Left lung (tissue), 10 donors: Measurements from ENCODE around the gene SHC3. TPM values are rescaled to one million over a fixed set of nuclear protein-coding genes. Genes with fewer than 3 reads are reported as not detected.

Experiments
- ATAC-seq: fragments of 200-7000 bp; cut with Tn5 transposase; one replicate; pipeline ENCODE4 v1.9.1; 2020; ENCODE audit warnings: moderate library complexity
- DNase-seq, 4 donors: peaks; one replicate each; pipeline ENCODE4 v3.0.0-alpha.2; 2013 to 2020
- H3K27ac ChIP-seq, 2 donors: fragments of 200-600 bp; sonication (generic) in 1 of 2; one replicate each; pipeline versions ENCODE4 v1.5.0 to v1.8.0; 2020 to 2021
- H3K27me3 ChIP-seq, 2 donors: fragments of 200-600 bp; sonication (generic) in 1 of 2; one replicate each; pipeline versions ENCODE4 v1.5.0 to v1.8.0; 2020 to 2021
- H3K36me3 ChIP-seq, 2 donors: fragments of 200-600 bp; sonication (generic) in 1 of 2; one replicate each; pipeline versions ENCODE4 v1.5.0 to v1.8.0; 2020 to 2021
- H3K4me1 ChIP-seq, 2 donors: fragments of 200-600 bp; one replicate each; pipeline ENCODE4 v1.8.0; 2021
- H3K4me3 ChIP-seq, 2 donors: fragments of 200-600 bp; sonication (generic) in 1 of 2; one replicate each; pipeline versions ENCODE4 v1.5.0 to v1.8.0; 2020 to 2021; ENCODE audit warnings: mild to moderate bottlenecking in 1 of 2
- H3K9me3 ChIP-seq, 2 donors: fragments of 200-600 bp; sonication (generic) in 1 of 2; one replicate each; pipeline versions ENCODE4 v1.5.0 to v1.8.0; 2020 to 2021
- CTCF ChIP-seq, 2 donors: fragments of 200-600 bp; sonication (generic) in 1 of 2; IDR thresholded peaks; one replicate each; pipeline versions ENCODE4 v1.5.0 to v1.8.0; 2021; ENCODE audit warnings: antibody characterized with exemption in 2 of 2
- intact Hi-C, 2 donors: fragments of 100-400 bp; cut with DNase I; formaldehyde crosslinking; loops; one replicate each; pipeline versions ENCODE4 v1.11.2 to v1.14.2; 2022
- polyA plus RNA-seq, 6 donors: library from polyadenylated mRNA; unstranded; fragments of 120-200 nt; gene quantifications; one replicate each; pipeline ENCODE4 v1.2.1, GENCODE V29; 2013; ENCODE audit not compliant: insufficient read length in 6 of 6
- total RNA-seq, 2 donors: library from RNA; stranded (reverse); fragmentation: NEBNext Ultra II Directional; extraction: Animal tissue kit (Norgen Biotek cat#: 25700); gene quantifications; one replicate each; pipeline ENCODE4 v1.2.1, GENCODE V29; 2021
- donor health status: DM: no; HTN: yes; CAD: no.
- donor health status: DM: no; HTN: no; CAD: no.

Gene SHC3
- total and polyA plus RNA-seq, 8 donors = 10.4 to 19.2 (median 15.6) TPM

DNA sequence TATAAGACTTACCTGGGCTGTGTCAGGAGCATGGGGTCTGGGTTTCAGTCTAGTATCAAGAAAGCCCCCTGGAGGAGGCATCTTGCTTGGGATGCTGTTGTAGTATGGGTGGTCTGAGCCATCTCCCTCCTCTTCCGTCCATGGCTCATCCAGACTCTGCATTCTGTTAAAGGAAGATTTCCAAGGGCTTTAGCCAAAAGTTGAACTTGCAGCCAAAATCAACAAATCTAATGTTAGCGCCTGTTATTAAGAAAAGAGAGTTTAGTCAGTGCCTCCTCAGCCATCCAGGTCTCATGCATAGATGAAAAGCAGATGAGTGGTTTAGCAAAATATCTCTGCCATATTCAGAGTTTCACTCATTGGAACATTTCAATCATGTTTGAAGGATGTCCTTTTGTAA is 131.8 kb downstream of the SHC3 start:
- Histone ChIP-seq H3K36me3 (no peaks in the 10 kb centered on the region), H3K4me1 (no peaks in the 10 kb centered on the region), H3K27me3 (no peaks in the 10 kb centered on the region), H3K4me3 (no peak overlapping the region), H3K9me3 (no peaks in the 10 kb centered on the region), H3K27ac (no peak overlapping the region)
- intact Hi-C loops = no loop called here
- no peak for TF ChIP-seq CTCF (IDR thresholded peaks at IDR 0.05)
- ATAC-seq (peak; percentile 27), DNase-seq (no peak)

GRCh38 chr9:89044881-89045280 is 133.7 kb downstream of the SHC3 start:
- no peak for ATAC-seq
- Histone ChIP-seq H3K27ac (no peak overlapping the region), H3K27me3 (no peaks in the 10 kb centered on the region), H3K36me3 (no peaks in the 10 kb centered on the region), H3K9me3 (no peaks in the 10 kb centered on the region), H3K4me1 (no peaks in the 10 kb centered on the region), H3K4me3 (no peak overlapping the region)
- DNase-seq = no peak
- intact Hi-C loops = no loop called here
- no peak for TF ChIP-seq CTCF (IDR thresholded peaks at IDR 0.05)

DNA sequence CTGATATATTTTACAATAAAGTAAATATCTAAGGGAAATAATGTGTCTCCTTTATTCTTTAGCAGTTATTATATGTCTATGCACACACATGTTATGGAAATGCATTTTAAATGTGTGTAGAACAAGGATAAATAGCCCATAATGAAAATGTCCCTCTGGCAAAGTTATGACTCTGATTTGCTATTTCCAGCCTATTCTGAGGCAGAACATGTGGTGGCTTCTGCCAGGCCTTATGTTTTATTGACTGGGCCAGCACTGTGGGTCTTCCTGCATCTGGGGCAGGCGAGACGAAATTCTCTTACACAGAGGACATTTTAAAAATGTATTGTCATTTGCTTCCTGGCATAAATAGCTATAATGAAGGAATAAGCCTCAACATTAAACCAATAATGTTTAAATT is 134.5 kb downstream of the SHC3 start:
- TF ChIP-seq CTCF (IDR thresholded peaks at IDR 0.05) = no peak
- Histone ChIP-seq H3K27ac (no peak overlapping the region), H3K27me3 (no peaks in the 10 kb centered on the region), H3K4me3 (no peak overlapping the region), H3K4me1 (no peaks in the 10 kb centered on the region), H3K36me3 (no peaks in the 10 kb centered on the region), H3K9me3 (no peaks in the 10 kb centered on the region)
- ATAC-seq (no peak), DNase-seq (no peak)
- intact Hi-C loops = no loop called here

GRCh38 chr9:89042984-89043383 is 135.6 kb downstream of the SHC3 start:
- no peak for ATAC-seq
- H3K4me1 ChIP-seq = no peaks in the 10 kb centered on the region
- intact Hi-C loops = no loop called here
- H3K36me3 ChIP-seq = no peaks in the 10 kb centered on the region
- TF ChIP-seq CTCF (IDR thresholded peaks at IDR 0.05) = no peak
- no peaks in the 10 kb centered on the region for H3K9me3 ChIP-seq
- no peak overlapping the region for H3K4me3 ChIP-seq
- DNase-seq = no peak
- no peak overlapping the region for H3K27ac ChIP-seq
- no peaks in the 10 kb centered on the region for H3K27me3 ChIP-seq

DNA sequence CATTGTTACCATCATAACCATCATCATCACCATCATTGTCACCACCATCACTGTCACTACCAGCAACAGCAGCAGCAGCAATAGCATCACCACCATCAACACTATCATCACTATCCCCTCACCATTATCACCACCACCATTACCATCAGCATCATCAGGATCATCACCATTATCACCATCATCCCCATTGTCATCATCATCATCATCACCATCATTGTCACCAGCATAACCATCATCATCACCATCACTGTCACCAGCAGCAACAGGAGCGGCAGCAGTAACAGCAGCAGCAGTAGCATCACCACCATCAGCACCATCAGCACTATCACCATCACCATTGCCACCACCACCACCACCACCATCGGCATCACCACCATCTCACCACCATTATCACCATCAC is 139.0 kb downstream of the SHC3 start:
- TF ChIP-seq CTCF (IDR thresholded peaks at IDR 0.05) = no peak
- DNase-seq (no peak), ATAC-seq (no peak)
- H3K4me3 ChIP-seq = no peak overlapping the region
- no peaks in the 10 kb centered on the region for H3K27me3 ChIP-seq
- no peaks in the 10 kb centered on the region for H3K9me3 ChIP-seq
- H3K27ac ChIP-seq = no peak overlapping the region
- H3K4me1 ChIP-seq = peaks cover 0 to 12% of the 10 kb centered on the region in 2 donors
- intact Hi-C loops = no loop called here
- no peaks in the 10 kb centered on the region for H3K36me3 ChIP-seq
